ENCODE data around the gene UPK1A.
A peak's percentile ranks its signal among the peaks of the same experiment; 100 is the strongest.
"Not testable (repeated sequence)": the region's sequence is repeated elsewhere in the genome, so short reads cannot be mapped to it uniquely, and the experiment has no call there.

UPK1A gene

GRCh38 chr19:35718345-35719041 lies 52.2 kb downstream of the UPK1A start:
- H3K4me1 ChIP-seq (ENCODE audit: insufficient read depth, low read length) = peaks cover 19% of the 10 kb centered on the region
- H2AFZ ChIP-seq (ENCODE audit: low read depth, low read length) = no peak overlapping the region
- H3K27me3 ChIP-seq (ENCODE audit: insufficient read depth, low read length) = no peaks in the 10 kb centered on the region
- H3K9me3 ChIP-seq (ENCODE audit: low read length) = no peaks in the 10 kb centered on the region
- peak overlapping the region; percentile 95 for H3K4me3 ChIP-seq (ENCODE audit: low read length)
- H3K36me3 ChIP-seq (ENCODE audit: insufficient read depth, low read length) = peaks cover 32% of the 10 kb centered on the region

GRCh38 chr19:35719402-35720162 lies 53.3 kb downstream of the UPK1A start:
- Histone ChIP-seq H3K27me3 (ENCODE audit: insufficient read depth, low read length) (no peaks in the 10 kb centered on the region), H3K4me1 (ENCODE audit: insufficient read depth, low read length) (peaks cover 19% of the 10 kb centered on the region), H3K9me3 (ENCODE audit: low read length) (no peaks in the 10 kb centered on the region), H3K36me3 (ENCODE audit: insufficient read depth, low read length) (peaks cover 41% of the 10 kb centered on the region), H2AFZ (ENCODE audit: low read depth, low read length) (no peak overlapping the region), H3K4me3 (ENCODE audit: low read length) (peak overlapping the region; percentile 95)

GRCh38 chr19:35720163-35720524 lies 53.8 kb downstream of the UPK1A start:
- Histone ChIP-seq H3K9me3 (ENCODE audit: low read length) (no peaks in the 10 kb centered on the region), H3K36me3 (ENCODE audit: insufficient read depth, low read length) (peaks cover 47% of the 10 kb centered on the region), H3K4me3 (ENCODE audit: low read length) (no peak overlapping the region), H3K27me3 (ENCODE audit: insufficient read depth, low read length) (no peaks in the 10 kb centered on the region), H2AFZ (ENCODE audit: low read depth, low read length) (no peak overlapping the region), H3K4me1 (ENCODE audit: insufficient read depth, low read length) (peaks cover 19% of the 10 kb centered on the region)

- Histone ChIP-seq H3K36me3 (ENCODE audit: insufficient read depth, low read length) (peaks cover 52% of the 10 kb centered on the region), H3K27me3 (ENCODE audit: insufficient read depth, low read length) (no peaks in the 10 kb centered on the region), H2AFZ (ENCODE audit: low read depth, low read length) (no peak overlapping the region), H3K4me3 (ENCODE audit: low read length) (no peak overlapping the region), H3K4me1 (ENCODE audit: insufficient read depth, low read length) (peaks cover 18% of the 10 kb centered on the region), H3K9me3 (ENCODE audit: low read length) (no peaks in the 10 kb centered on the region)
These were observed 54.3 kb downstream of the UPK1A start for GRCh38 chr19:35720648-35721047.

GRCh38 chr19:35721374-35721773 lies 55.1 kb downstream of the UPK1A start:
- peaks cover 12% of the 10 kb centered on the region for H3K4me1 ChIP-seq (ENCODE audit: insufficient read depth, low read length)

GRCh38 chr19:35722461-35722860 lies 56.1 kb downstream of the UPK1A start:
- H3K4me1 ChIP-seq (ENCODE audit: insufficient read depth, low read length) = peaks cover 12% of the 10 kb centered on the region
- H2AFZ ChIP-seq (ENCODE audit: low read depth, low read length) = no peak overlapping the region
- peaks cover 63% of the 10 kb centered on the region for H3K36me3 ChIP-seq (ENCODE audit: insufficient read depth, low read length)
- H3K4me3 ChIP-seq (ENCODE audit: low read length) = no peak overlapping the region
- no peaks in the 10 kb centered on the region for H3K9me3 ChIP-seq (ENCODE audit: low read length)
- H3K27me3 ChIP-seq (ENCODE audit: insufficient read depth, low read length) = no peaks in the 10 kb centered on the region

More at GRCh38 chr19:35721374-35721773, 55.1 kb downstream of the UPK1A start:
- Histone ChIP-seq H2AFZ (ENCODE audit: low read depth, low read length) (no peak overlapping the region), H3K9me3 (ENCODE audit: low read length) (no peaks in the 10 kb centered on the region), H3K4me3 (ENCODE audit: low read length) (no peak overlapping the region), H3K36me3 (ENCODE audit: insufficient read depth, low read length) (peaks cover 57% of the 10 kb centered on the region), H3K27me3 (ENCODE audit: insufficient read depth, low read length) (no peaks in the 10 kb centered on the region)

GRCh38 chr19:35722897-35723296 lies 56.6 kb downstream of the UPK1A start:
- no peak overlapping the region for H3K4me3 ChIP-seq (ENCODE audit: low read length)
- no peaks in the 10 kb centered on the region for H3K27me3 ChIP-seq (ENCODE audit: insufficient read depth, low read length)
- peaks cover 68% of the 10 kb centered on the region for H3K36me3 ChIP-seq (ENCODE audit: insufficient read depth, low read length)
- peaks cover 12% of the 10 kb centered on the region for H3K4me1 ChIP-seq (ENCODE audit: insufficient read depth, low read length)
- no peaks in the 10 kb centered on the region for H3K9me3 ChIP-seq (ENCODE audit: low read length)
- H2AFZ ChIP-seq (ENCODE audit: low read depth, low read length) = no peak overlapping the region

GRCh38 chr19:35723671-35724070 lies 57.4 kb downstream of the UPK1A start:
- H2AFZ ChIP-seq (ENCODE audit: low read depth, low read length) = no peak overlapping the region
- no peaks in the 10 kb centered on the region for H3K27me3 ChIP-seq (ENCODE audit: insufficient read depth, low read length)
- no peak overlapping the region for H3K4me3 ChIP-seq (ENCODE audit: low read length)
- no peaks in the 10 kb centered on the region for H3K9me3 ChIP-seq (ENCODE audit: low read length)
- peaks cover 74% of the 10 kb centered on the region for H3K36me3 ChIP-seq (ENCODE audit: insufficient read depth, low read length)
- peaks cover 9% of the 10 kb centered on the region for H3K4me1 ChIP-seq (ENCODE audit: insufficient read depth, low read length)

- peaks cover 79% of the 10 kb centered on the region for H3K36me3 ChIP-seq (ENCODE audit: insufficient read depth, low read length)
- not testable (repeated sequence) for H3K27me3 ChIP-seq (ENCODE audit: insufficient read depth, low read length); H3K4me1 ChIP-seq (ENCODE audit: insufficient read depth, low read length); H3K9me3 ChIP-seq (ENCODE audit: low read length); H3K4me3 ChIP-seq (ENCODE audit: low read length); H2AFZ ChIP-seq (ENCODE audit: low read depth, low read length)
These were observed 57.8 kb downstream of the UPK1A start for GRCh38 chr19:35724132-35724531.

- no peak overlapping the region for H3K4me3 ChIP-seq (ENCODE audit: low read length)
- H3K9me3 ChIP-seq (ENCODE audit: low read length) = no peaks in the 10 kb centered on the region
- H2AFZ ChIP-seq (ENCODE audit: low read depth, low read length) = no peak overlapping the region
- H3K36me3 ChIP-seq (ENCODE audit: insufficient read depth, low read length) = peaks cover 83% of the 10 kb centered on the region
- H3K4me1 ChIP-seq (ENCODE audit: insufficient read depth, low read length) = no peaks in the 10 kb centered on the region
- no peaks in the 10 kb centered on the region for H3K27me3 ChIP-seq (ENCODE audit: insufficient read depth, low read length)
These were observed 58.2 kb downstream of the UPK1A start for GRCh38 chr19:35724560-35724959.

- Histone ChIP-seq H2AFZ (ENCODE audit: low read depth, low read length) (no peak overlapping the region), H3K4me1 (ENCODE audit: insufficient read depth, low read length) (no peaks in the 10 kb centered on the region), H3K4me3 (ENCODE audit: low read length) (no peak overlapping the region), H3K27me3 (ENCODE audit: insufficient read depth, low read length) (no peaks in the 10 kb centered on the region), H3K9me3 (ENCODE audit: low read length) (no peaks in the 10 kb centered on the region), H3K36me3 (ENCODE audit: insufficient read depth, low read length) (peaks cover 85% of the 10 kb centered on the region)
These were observed 59.0 kb downstream of the UPK1A start for GRCh38 chr19:35725216-35725861.

GRCh38 chr19:35727053-35727955 lies 61.0 kb downstream of the UPK1A start:
- Histone ChIP-seq H2AFZ (ENCODE audit: low read depth, low read length) (no peak overlapping the region), H3K4me1 (ENCODE audit: insufficient read depth, low read length) (no peaks in the 10 kb centered on the region), H3K27me3 (ENCODE audit: insufficient read depth, low read length) (no peaks in the 10 kb centered on the region), H3K9me3 (ENCODE audit: low read length) (no peaks in the 10 kb centered on the region), H3K36me3 (ENCODE audit: insufficient read depth, low read length) (peaks cover 91% of the 10 kb centered on the region), H3K4me3 (ENCODE audit: low read length) (no peak overlapping the region)

Measured in neuron (in vitro differentiated cells).